Activated CD8-positive, alpha-beta T cell treated with anti-CD3 and anti-CD28 coated beads for 36 hours (primary cell): ENCODE data around the gene B4GALNT2. TPM values are rescaled to one million over a fixed set of nuclear protein-coding genes. Genes with fewer than 3 reads are reported as not detected.
"Not testable (repeated sequence)": the region's sequence is repeated elsewhere in the genome, so short reads cannot be mapped to it uniquely, and the experiment has no call there.

Experiments
- ATAC-seq: fragments of 200-7000 bp; cut with Tn5 transposase; one replicate; pipeline ENCODE4 v1.10.0; 2021; ENCODE audit warnings: mild to moderate bottlenecking, moderate library complexity
- CTCF ChIA-PET: fragments of 350-600 bp; sonication (Branson Sonifier 250); formaldehyde crosslinking; loops from one replicate; lab custom pipeline; 2021; ENCODE audit warnings: antibody characterized with exemption; lab: Charles Lee
- POLR2A ChIA-PET: fragments of 350-600 bp; sonication (Branson Sonifier 250); formaldehyde crosslinking; loops from one replicate; lab custom pipeline; 2021; ENCODE audit warnings: antibody characterized with exemption; lab: Charles Lee
- DNase-seq: peaks from one replicate; pipeline ENCODE4 v3.0.0-alpha.2; 2020
- H3K27ac Mint-ChIP-seq: one replicate; pipeline ENCODE4 v1.8.0; 2021; ENCODE audit warnings: mild to moderate bottlenecking, mixed read lengths
- H3K27me3 Mint-ChIP-seq: one replicate; pipeline ENCODE4 v1.8.0; 2021; ENCODE audit warnings: mixed read lengths
- H3K36me3 Mint-ChIP-seq: one replicate; pipeline ENCODE4 v1.8.0; 2021; ENCODE audit warnings: low read depth, mixed read lengths
- H3K4me1 Mint-ChIP-seq: one replicate; pipeline ENCODE4 v1.8.0; 2021; ENCODE audit warnings: low read depth, mixed read lengths
- H3K4me3 Mint-ChIP-seq: one replicate; pipeline ENCODE4 v1.8.0; 2021; ENCODE audit warnings: mild to moderate bottlenecking, moderate library complexity, mixed read lengths
- H3K9me3 Mint-ChIP-seq: one replicate; pipeline ENCODE4 v1.8.0; 2021; ENCODE audit warnings: mixed read lengths
- intact Hi-C: fragments of 100-400 bp; cut with micrococcal nuclease; formaldehyde crosslinking; loops from one replicate; pipeline ENCODE4 v1.10.0; 2022
- total RNA-seq, 2 experiments: library from RNA; stranded (reverse); gene quantifications; one replicate each; pipeline ENCODE4 v1.2.3, GENCODE V29; 2021
- TF ChIP-seq, protein P1 (sequence below): fragments of 200-600 bp; IDR thresholded peaks from one replicate; pipeline ENCODE4 v1.8.0; 2022; ENCODE audit warnings: antibody characterized with exemption, mild to moderate bottlenecking

Gene B4GALNT2
- total RNA-seq, 2 experiments from 2014 or later = not detected

DNA sequence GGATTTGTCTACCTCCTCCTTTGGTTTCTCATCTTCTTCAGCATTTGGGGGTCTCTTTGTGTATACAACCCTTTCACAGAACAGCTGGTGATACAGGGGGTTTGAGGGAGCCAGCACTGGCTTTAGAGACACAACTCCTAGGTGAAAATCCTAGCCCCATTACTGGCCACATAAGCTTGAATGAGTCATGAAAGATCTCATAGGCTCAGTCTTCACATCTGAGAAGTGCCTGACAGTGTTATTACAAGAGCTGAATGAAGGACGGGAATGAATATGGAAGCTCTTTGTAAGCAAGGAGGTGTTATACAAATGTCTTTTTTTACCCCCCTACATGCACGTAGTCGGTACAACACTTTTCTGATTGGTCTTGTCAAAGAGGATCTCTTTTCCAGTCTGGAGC, 1.7 kb upstream of the B4GALNT2 start:
- Mint-ChIP-seq H3K4me1 (peaks cover 4% of the 10 kb centered on the region), H3K27me3 (peaks cover 48% of the 10 kb centered on the region), H3K36me3 (no peaks in the 10 kb centered on the region), H3K9me3 (no peaks in the 10 kb centered on the region), H3K4me3 (no peak overlapping the region), H3K27ac (no peak overlapping the region)
- DNase-seq (no peak), ATAC-seq (no peak)
- TF ChIP-seq, protein P1, sequence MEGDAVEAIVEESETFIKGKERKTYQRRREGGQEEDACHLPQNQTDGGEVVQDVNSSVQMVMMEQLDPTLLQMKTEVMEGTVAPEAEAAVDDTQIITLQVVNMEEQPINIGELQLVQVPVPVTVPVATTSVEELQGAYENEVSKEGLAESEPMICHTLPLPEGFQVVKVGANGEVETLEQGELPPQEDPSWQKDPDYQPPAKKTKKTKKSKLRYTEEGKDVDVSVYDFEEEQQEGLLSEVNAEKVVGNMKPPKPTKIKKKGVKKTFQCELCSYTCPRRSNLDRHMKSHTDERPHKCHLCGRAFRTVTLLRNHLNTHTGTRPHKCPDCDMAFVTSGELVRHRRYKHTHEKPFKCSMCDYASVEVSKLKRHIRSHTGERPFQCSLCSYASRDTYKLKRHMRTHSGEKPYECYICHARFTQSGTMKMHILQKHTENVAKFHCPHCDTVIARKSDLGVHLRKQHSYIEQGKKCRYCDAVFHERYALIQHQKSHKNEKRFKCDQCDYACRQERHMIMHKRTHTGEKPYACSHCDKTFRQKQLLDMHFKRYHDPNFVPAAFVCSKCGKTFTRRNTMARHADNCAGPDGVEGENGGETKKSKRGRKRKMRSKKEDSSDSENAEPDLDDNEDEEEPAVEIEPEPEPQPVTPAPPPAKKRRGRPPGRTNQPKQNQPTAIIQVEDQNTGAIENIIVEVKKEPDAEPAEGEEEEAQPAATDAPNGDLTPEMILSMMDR = no peak
- ChIA-PET CTCF (interaction anchor here (1.0 to 1.3 kb wide), 3 partner anchors 10 to 167 kb away, joined by 3 to 5 read pairs (median 4); no protein-coding TSS in a partner anchor), POLR2A (no interaction called here)
- intact Hi-C loops = no loop called here

DNA sequence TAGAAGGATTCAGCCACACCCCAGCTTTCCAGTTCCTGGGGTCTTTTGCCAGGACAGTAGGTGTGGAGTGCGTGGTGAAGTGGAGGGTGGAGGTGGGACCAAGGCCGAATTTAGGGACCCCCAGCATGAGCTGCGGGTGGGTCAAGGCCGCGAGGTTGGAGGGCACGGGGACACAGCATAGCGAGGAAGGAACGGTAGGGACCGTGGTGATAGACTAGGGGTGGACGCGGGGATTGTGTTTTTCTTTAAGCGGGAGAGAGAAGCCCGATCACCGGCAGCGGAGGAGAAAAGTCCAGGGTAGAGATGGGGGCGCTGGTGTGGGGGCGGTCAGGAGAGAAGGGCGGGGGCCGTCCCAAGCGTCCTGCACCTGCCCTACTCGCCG, 261 bp upstream of the B4GALNT2 start:
- no peak overlapping the region for H3K27ac Mint-ChIP-seq
- ATAC-seq = no peak
- H3K36me3 Mint-ChIP-seq = no peaks in the 10 kb centered on the region
- no peaks in the 10 kb centered on the region for H3K9me3 Mint-ChIP-seq
- H3K27me3 Mint-ChIP-seq = peaks cover 48% of the 10 kb centered on the region
- POLR2A ChIA-PET = no interaction called here
- DNase-seq = no peak
- TF ChIP-seq, protein P1 = no peak
- CTCF ChIA-PET = no interaction called here
- intact Hi-C loops = no loop called here
- peak overlapping the region; percentile 9 for H3K4me3 Mint-ChIP-seq
- peaks cover 4% of the 10 kb centered on the region for H3K4me1 Mint-ChIP-seq

DNA sequence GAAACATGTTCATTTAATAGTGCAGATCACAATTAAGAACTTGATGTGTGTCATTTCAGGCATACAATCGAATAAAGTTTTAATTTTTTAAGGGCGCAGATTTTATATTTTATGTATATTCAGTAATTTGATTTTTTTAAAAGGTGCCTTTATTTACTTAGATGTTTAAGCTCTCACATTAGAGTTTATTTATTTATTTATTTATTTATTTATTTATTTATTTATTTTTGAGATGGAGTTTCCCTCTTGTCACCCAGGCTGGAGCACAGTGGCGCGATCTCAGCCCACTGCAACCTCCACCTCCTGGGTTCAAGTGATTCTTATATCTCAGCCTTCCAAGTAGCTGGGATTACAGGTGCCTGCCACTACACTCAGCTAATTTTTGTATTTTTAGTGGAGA, 3.8 kb downstream of the B4GALNT2 start:
- ChIA-PET CTCF (interaction anchor here (0.8 kb wide), 1 partner anchor 44 kb away, joined by 3 read pairs; no protein-coding TSS in a partner anchor), POLR2A (no interaction called here)
- DNase-seq (no peak), ATAC-seq (no peak)
- no peaks in the 10 kb centered on the region for H3K9me3 Mint-ChIP-seq
- intact Hi-C loops = no loop called here
- H3K36me3 Mint-ChIP-seq = no peaks in the 10 kb centered on the region
- TF ChIP-seq, protein P1 = no peak
- H3K4me3 Mint-ChIP-seq = no peak overlapping the region
- H3K4me1 Mint-ChIP-seq = peaks cover 4% of the 10 kb centered on the region
- no peak overlapping the region for H3K27ac Mint-ChIP-seq
- H3K27me3 Mint-ChIP-seq = peaks cover 32% of the 10 kb centered on the region

DNA sequence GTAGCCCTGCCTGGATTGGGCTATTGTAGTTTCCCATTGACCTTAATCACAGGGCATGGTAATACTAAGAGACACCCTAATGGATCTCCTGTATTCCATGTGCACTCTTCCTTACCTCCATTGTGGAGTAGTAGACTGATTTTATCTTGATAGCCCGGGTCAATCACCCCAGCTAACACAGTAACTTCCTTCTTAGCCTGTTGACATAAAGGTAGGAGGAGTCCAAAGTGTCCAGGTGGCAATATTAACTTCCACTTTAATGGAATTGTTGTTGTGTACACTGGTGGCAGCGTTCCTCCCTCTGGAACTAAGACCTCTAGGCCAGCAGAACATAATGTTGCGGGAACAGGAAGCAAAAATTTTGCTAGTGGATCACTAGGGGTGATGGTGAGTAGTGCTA, 13.1 kb downstream of the B4GALNT2 start:
- H3K4me1 Mint-ChIP-seq, ATAC-seq, H3K9me3 Mint-ChIP-seq, DNase-seq, intact Hi-C loops, H3K27ac Mint-ChIP-seq, POLR2A ChIA-PET, H3K36me3 Mint-ChIP-seq, H3K4me3 Mint-ChIP-seq: not testable (repeated sequence)
- CTCF ChIA-PET = interaction anchor here (0.7 to 0.8 kb wide), 2 partner anchors 82 to 948 kb away, joined by 3 read pairs; no protein-coding TSS in a partner anchor
- peaks cover 26% of the 10 kb centered on the region for H3K27me3 Mint-ChIP-seq

DNA sequence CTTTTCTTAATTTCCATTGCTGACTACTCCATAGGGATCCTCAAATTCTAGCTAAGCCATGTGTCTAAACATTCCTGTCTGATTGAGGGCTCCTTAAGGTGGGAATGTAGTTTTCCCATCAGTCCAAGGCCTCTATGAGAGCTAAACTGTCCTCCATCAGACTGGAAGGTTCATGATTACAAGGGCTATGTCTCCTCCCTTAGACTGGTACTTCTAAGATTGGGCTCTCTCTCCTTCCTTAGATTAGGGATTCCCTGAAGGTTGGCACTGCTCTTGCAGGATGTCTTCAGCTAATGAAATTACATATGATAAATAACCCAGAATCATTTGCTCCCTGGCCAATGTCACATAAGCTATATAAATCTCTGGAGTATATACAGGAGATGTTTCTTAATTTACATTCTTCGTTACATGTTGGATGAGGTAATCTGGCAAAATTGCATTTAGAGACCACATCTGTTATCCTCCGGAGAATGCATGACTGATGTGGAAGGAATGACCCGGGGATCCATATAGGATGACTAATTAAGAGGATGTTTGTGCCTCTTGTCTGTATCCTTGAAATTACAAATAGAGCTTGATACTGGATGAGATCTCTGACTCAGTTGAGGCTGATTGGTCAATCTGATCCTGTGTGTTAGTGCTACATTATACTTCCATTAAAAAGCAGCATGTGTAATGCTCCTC, 14.2 kb downstream of the B4GALNT2 start:
- TF ChIP-seq, protein P1 = no peak
- POLR2A ChIA-PET = interaction anchor here (0.8 kb wide), 1 partner anchor 93 kb away, joined by 3 read pairs; no protein-coding TSS in a partner anchor
- CTCF ChIA-PET = interaction anchor here (2.1 kb wide), 1 partner anchor 33 kb away, joined by 8 read pairs; no protein-coding TSS in a partner anchor
- no peak for ATAC-seq
- no peaks in the 10 kb centered on the region for H3K9me3 Mint-ChIP-seq
- H3K27ac Mint-ChIP-seq = no peak overlapping the region
- peaks cover 20% of the 10 kb centered on the region for H3K27me3 Mint-ChIP-seq
- no peak overlapping the region for H3K4me3 Mint-ChIP-seq
- intact Hi-C loops = no loop called here
- H3K4me1 Mint-ChIP-seq = no peaks in the 10 kb centered on the region
- no peak for DNase-seq
- H3K36me3 Mint-ChIP-seq = no peaks in the 10 kb centered on the region
